ENCODE data around the gene OR4S2. TPM values are rescaled to one million over a fixed set of nuclear protein-coding genes. Genes with fewer than 3 reads are reported as not detected.

Gene OR4S2
- total RNA-seq = not detected in 2 replicates
- not detected in 2 replicates for polyA plus RNA-seq
- not detected in 2 replicates for polyA plus RNA-seq (2011; cell fraction: cytosol; rRNA removed)
- polyA plus RNA-seq (2011; cell fraction: nucleus; rRNA removed) = not detected in 2 replicates
- not detected in 2 replicates for polyA plus RNA-seq (2012)
- not detected in 2 replicates for polyA minus RNA-seq
- polyA minus RNA-seq (2011; cell fraction: cytosol; rRNA and poly(A)+ RNA removed) = not detected
- not detected in 2 replicates for polyA minus RNA-seq (2011; cell fraction: nucleus; rRNA and poly(A)+ RNA removed)
- Bru-seq, nascent RNA = not detected
- BruChase-seq, experiment 1, labeled RNA remaining after a 6-hour chase = not detected
- not detected for BruChase-seq, experiment 2, labeled RNA remaining after a 2-hour chase
- long read RNA-seq = 0 reads

DNA sequence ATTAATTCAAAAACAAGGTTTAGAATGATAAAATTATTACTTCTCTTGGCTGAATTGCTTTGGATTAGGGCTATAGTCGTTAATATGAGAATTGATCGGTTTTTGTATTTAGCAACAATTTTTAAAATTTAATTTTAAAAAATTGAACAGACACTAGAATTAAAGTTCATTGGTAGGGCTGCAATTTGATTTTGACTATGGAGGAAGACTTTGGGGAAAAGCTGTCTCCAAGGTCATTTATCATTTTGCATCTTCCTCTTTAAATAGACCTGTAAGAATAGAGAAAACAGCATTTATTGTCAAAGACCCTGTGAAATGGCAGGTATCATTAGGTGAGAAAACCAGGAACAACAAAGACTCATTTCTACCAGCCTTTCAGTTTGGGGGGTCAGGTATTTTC lies at the start of gene OR4S2:
OR4S2 (plus strand) TSS at position 301 of the 400 bp plus-strand sequence. CDS start 2,577 bp downstream, outside the sequence.
- H4K20me1 ChIP-seq (replicated peaks; ENCODE audit: control insufficient read depth, extremely low read depth, insufficient read depth, low read length) = no peaks in the 10 kb centered on the region
- no peak within 1 kb of the TSS for H3K9ac ChIP-seq (replicated peaks; ENCODE audit: extremely low read depth, insufficient read depth, low read length)
- dilution Hi-C loops (cut with MboI; ENCODE audit: extremely low pct_ligation_motif_present, low sequenced_read_pairs) (no loop called here), intact Hi-C loops (cut with micrococcal nuclease) (no loop called here)
- no peaks in the 10 kb centered on the region for H3K4me1 ChIP-seq (ENCODE audit: control insufficient read depth, extremely low read depth, insufficient read depth, low read length)
- no peaks in the 10 kb centered on the region for H3K79me2 ChIP-seq (ENCODE audit: control insufficient read depth, insufficient read depth, low read length)
- no peak for DNase-seq (ENCODE audit: low read depth, low spot score)
- POLR2A ChIA-PET = no interaction called here
- CTCF ChIA-PET = no interaction called here
- no peak within 1 kb of the TSS for H3K4me3 ChIP-seq (replicated peaks in 1 of 3; ENCODE audit: insufficient read depth in 1 of 3, low read depth in 1 of 3, low read length in 3 of 3)
- no peak within 1 kb of the TSS for H2AFZ ChIP-seq (ENCODE audit: low read depth, low read length)
- no peak within 1 kb of the TSS for H3K27ac ChIP-seq (ENCODE audit: insufficient read depth, low read depth, low read length)
- H3K4me2 ChIP-seq (ENCODE audit: insufficient read depth, low read length) = no peak within 1 kb of the TSS
- BruUV-seq (replicated peaks) = no TSS peak
- no peak for TF ChIP-seq EZH2 (IDR thresholded peaks at IDR 0.05; ENCODE audit: borderline replicate concordance, low read depth, low read length, severe bottlenecking)
- no peak for TF ChIP-seq FOS (IDR thresholded peaks at IDR 0.05; ENCODE audit: borderline replicate concordance, insufficient read depth, low read length)
- no peak for TF ChIP-seq CTCF (IDR thresholded peaks at IDR 0.05; ENCODE audit: extremely low read depth in 1 of 2, insufficient read depth in 1 of 2, low read depth in 1 of 2, low read length in 2 of 2)
- no peak for TF ChIP-seq POLR2A (IDR thresholded peaks at IDR 0.05; ENCODE audit: low read depth, low read length)
- TF ChIP-seq JUN (IDR thresholded peaks at IDR 0.05; ENCODE audit: borderline replicate concordance, insufficient read depth, insufficient read length, low read depth) = no peak
- no peak for TF ChIP-seq MYC (IDR thresholded peaks at IDR 0.05; ENCODE audit: low read depth, low read length)
- TF ChIP-seq, protein P1, sequence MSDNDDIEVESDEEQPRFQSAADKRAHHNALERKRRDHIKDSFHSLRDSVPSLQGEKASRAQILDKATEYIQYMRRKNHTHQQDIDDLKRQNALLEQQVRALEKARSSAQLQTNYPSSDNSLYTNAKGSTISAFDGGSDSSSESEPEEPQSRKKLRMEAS (IDR thresholded peaks at IDR 0.05; ENCODE audit: insufficient read depth, insufficient read length) = no peak
- TF ChIP-seq POLR2AphosphoS5 (IDR thresholded peaks at IDR 0.05; ENCODE audit: insufficient read depth, low read depth, low read length) = no peak
- no peak for TF ChIP-seq GATA2 (IDR thresholded peaks at IDR 0.05; ENCODE audit: insufficient read depth, insufficient read length, low read depth, low read length)
- H3K27me3 ChIP-seq (ENCODE audit: control insufficient read depth in 2 of 2, insufficient read depth in 2 of 2, low read length in 2 of 2) = no peaks in the 10 kb centered on the region
- no peaks in the 10 kb centered on the region for H3K9me1 ChIP-seq (replicated peaks; ENCODE audit: control insufficient read depth, extremely low read depth, insufficient read depth, low read length)
- peaks cover 8% of the 10 kb centered on the region for H3K9me3 ChIP-seq (replicated peaks; ENCODE audit: control insufficient read depth, insufficient read depth, low read length)
- no peak for FAIRE-seq
- H3K36me3 ChIP-seq (ENCODE audit: control insufficient read depth in 2 of 2, extremely low read depth in 1 of 2, insufficient read depth in 2 of 2, low read length in 2 of 2) = no peaks in the 10 kb centered on the region

All from endothelial cell of umbilical vein (primary cell).